DMS79 (cell line): Measurements from ENCODE around the gene TMEM11.

Experiments used
- DNase-seq: peaks from one replicate; lab custom pipeline; 2025; lab: John Stamatoyannopoulos, UW

TMEM11 gene

DNA sequence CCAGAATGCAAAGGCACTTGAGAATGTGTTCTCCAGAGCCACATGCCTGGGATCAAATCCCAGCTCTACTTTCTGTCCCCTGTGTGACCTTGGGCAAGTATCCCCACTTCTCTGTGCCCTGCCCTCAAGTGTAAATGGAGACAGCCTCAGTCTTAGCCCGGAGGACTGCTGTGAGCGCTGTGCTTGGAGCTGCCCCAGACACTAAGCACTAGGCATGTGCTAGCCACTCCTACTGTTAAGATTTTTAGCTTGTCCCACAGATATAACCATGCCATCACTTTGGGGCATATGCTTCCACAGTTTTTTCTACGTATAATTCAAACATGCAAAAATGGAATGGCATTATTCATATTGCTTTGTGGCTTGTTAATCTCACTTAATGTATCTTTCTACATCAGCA, 29.4 kb downstream of the TMEM11 start:
- no peak for DNase-seq

DNA sequence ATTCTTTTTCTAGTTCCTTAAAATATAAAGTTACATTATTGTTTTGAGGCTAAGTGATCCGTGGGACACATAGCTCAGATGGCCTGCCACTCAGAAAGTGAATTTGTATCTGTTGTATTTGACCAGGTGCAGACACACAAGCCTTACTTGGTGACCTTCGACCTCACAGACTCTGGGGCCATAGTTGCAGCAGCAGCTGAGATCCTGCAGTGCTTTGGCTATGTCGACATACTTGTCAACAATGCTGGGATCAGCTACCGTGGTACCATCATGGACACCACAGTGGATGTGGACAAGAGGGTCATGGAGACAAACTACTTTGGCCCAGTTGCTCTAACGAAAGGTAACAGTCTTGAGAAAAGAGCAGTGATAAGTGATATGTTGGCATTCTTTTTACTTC, 30.5 kb downstream of the TMEM11 start:
- no peak for DNase-seq

DNA sequence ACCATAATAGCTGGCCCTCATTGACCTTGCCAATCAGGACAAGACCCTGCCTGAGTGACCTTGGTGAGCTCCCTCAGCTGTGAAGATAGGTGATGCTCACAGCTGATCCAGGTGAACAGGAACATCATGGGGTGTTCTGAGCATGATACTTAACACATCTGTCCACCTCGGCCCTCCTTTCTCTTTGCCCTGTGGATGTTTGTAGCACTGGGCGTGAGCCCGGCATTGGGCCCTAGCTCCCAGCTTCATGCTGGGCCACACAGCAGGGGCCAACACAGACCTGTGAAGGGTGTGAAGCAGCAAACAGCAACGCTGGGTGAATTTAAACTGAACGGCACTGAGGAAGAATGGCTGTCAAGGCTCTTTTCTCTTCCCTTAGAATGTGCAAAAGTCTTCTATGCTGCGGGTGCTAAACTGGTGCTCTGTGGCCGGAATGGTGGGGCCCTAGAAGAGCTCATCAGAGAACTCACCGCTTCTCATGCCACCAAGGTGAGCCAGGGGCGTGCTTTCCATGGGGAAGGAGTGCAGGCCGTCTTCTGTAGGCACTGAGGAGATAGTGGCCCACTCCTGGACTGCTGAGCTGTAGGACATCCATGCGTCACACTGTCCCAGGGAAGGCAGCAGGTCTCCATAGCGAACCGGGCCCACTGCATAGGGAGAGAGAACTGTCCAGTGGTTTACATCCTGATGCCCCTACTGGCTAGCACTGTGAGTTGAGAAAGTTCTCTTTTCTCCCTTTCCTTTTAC, 35.9 kb downstream of the TMEM11 start:
- DNase-seq: no peak

DNA sequence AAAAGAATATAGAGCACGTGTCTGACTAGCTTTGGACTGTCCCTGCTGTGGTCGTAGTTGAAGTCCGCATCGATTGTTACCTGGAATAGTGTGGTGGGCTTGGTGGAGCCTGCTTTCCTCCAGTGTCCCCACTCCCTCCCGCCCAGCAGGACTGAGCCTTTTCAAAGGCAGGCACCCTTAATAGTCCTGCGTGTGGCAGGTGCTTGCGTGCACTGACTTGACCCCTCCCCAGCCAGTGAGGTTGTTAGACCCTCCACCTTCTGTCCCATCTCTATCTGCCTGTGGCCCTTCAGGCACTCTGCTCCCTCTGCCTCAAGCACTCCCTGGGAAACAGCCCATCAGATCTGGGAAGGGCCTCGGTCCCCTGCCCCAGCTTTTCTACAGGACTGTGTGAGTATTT, 36.6 kb downstream of the TMEM11 start:
- no peak for DNase-seq

DNA sequence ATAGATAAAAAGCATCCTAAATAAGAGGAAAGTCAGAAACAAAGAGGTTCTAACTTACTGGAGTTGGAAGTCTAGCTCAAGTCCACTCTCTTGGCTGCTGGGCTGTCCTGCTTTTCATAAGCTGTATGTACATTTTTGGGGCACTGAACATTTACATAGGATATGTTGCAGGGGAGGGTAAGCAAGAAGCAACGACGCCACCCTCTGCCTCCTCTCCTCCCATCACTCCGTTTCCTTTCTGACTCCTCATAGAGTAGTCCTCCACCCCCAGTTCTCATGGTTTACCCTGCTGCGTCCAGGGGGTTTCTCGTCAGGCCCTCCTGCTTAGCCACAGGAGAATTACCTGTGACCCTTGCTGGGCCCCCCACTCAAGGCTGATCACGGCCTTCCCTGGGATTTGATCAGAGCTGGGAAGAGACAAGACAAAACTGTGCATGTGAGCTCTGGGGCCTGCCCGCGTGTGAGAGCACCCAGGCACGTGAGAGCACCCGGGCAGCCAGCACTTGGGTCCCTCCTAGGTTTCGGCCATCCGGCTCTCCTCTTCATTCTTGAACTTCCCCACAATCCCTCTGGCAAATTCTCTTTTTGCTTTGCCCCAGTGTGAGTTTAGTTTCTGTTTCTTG, 37.1 kb downstream of the TMEM11 start:
- no peak for DNase-seq

DNA sequence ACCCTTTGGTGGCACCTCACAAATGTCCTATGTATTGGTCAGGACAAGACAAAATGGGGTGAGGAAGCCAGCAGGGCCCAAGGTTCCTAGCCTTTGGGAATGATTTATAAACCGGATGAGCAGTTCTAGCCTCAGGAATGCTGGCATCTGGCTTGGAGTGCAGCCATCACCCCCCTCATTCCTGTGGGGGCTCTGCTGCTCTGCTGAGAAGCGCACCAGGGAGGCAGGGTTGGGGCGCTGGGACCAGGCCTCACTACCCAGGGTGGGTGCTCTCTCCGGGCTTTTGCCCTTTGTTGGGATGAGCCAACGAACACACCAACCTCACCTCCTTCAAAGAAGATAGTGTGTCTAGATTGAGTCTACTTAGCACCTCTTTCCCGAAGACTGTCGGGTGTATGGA, 39.2 kb downstream of the TMEM11 start:
- DNase-seq: no peak

DNA sequence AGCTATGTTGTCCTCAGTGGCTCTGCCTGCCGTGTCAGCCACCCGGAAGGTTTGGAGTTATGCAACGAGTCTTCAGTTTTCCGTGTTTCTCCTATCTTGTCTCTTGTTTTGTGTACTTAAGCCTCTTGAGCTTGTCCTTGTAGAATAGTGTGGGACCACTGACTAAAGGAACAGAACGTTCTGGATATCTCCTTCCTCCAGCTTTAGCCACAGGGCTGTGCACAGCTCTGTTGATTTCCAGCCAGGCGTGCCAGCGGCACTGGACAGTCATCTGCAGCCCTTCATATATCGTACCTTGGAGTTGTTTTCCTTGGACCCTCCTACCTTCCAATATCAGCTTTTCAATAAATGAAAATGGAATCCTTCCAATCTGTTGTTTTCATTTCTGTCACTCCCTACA, 39.8 kb downstream of the TMEM11 start:
- DNase-seq: no peak

DNA sequence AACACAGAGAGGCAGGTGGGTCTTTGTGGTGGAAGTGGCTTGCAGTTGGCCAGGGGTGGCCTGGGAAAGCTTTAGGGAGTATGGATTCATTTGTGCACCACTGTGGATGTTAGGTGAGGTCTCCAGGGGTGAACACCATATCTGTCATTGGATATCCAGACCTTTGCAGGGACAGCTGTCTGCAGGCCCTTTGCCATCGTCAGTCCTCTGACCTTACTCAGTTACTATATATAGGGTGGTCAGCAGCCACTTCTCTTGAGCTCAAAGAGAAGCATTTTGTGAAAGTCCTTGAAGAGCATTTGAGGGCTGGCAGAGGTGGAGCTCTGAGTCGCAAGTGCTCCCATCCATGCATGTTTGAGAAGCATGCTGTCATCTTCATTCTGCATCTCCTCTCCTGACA, 40.4 kb downstream of the TMEM11 start:
- DNase-seq: no peak

DNA sequence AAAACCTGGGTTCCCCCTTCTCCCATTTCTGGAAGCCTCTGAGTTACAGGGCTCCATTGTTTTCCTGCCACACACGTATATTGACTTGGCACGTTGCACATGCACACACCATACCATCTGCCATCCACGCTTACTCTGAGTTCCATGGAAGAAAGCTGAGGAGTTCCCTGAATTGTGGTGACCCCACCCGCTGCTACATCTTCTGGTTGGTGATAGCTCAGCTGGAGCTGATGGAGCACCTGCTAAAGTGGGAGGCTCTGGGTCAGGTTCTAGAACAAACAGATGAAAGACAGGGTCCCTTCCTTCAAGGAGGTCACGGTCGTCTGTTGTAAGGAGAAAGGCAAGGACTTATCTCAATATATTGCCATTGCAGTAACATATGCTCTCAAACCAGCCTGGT, 41.1 kb downstream of the TMEM11 start:
- no peak for DNase-seq

DNA sequence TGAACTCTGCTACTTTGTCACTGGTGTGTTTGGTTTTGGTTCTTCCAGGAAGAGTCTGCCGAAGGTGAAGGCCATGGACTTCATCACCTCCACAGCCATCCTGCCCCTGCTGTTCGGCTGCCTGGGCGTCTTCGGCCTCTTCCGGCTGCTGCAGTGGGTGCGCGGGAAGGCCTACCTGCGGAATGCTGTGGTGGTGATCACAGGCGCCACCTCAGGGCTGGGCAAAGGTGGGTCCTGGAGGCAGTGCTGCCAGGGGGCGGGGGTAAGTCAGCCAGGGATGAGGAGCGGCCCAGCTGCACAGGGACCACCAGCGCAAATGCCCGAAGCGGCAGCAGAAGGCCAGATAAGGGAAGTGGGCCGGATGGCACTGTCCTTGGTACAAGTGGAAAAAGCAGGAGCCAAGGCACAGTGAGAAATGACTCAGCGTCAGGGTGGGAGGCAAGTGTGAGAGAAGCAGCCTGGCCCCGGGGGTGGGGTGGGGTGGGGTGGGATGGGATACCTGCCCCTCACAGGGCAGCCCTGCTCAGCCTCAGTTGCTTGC, 41.9 kb downstream of the TMEM11 start:
- DNase-seq: no peak

DNA sequence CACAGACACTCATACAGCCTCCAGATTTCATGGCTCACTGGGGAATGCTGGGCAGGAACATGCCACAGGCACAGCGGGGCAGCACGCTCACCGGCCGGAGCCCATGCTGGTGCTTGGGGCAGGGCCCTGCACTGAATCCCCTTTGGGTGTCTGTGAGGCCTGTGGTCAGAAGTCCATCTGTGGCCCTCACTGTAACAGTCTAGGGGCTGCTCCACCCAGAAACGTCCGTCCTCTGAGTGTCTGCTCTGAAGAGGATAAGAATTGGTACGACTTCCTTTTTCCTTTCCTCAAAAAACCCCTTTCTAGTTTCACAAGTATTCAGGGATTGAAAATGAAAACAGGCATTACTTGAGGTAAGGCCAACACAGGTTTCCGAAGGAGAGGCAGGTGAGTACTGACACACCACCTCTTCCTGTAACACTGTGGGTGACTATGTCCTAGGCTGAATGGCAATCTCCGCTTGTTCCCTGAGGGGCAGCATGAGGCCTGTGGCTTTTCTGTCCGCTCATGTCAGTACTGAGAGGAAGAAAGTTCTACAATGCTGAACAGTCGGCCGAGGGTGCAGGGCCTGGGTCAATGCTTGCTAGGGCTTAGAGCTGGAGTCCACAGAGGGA, 42.5 kb downstream of the TMEM11 start:
- no peak for DNase-seq

DNA sequence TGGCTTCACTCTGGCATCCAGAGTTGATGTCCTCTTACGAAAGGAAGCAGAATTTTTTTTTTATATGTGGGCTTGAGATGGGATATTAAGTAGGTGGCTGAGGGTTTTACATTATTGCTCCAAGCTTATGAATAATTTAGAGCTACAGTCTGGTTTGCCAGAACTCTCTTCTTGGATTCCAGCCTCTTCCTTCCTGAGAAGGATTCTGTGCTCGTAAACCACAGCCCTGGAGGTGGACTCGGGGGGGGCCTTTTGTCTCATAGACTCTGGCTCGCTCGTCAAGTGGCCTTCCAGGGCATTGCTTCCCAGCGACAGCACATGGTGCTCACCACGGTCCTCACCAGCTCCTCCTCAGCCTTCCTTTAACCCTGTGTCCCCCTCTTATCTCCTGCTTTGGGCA, 43.2 kb downstream of the TMEM11 start:
- no peak for DNase-seq

DNA sequence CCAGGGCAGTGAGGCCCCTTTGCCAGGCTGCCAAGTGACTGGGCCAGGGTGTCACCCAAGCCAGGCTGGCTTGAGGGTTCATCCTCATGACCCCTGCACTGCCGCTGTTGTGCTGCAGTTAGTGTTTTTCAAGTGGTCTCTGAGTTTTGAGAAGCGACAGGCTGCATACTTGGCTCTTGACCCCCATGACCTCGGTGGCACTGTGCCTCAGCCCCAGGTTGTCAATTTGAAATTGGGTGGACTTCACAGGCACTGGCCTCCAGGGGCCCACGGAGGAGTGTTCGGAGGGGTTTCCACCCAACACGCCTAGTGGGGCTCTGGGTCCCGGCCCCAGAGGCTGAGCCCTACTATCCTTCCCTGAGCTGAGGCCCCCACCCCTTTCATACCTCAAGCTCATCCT, 44.5 kb downstream of the TMEM11 start:
- no peak for DNase-seq

DNA sequence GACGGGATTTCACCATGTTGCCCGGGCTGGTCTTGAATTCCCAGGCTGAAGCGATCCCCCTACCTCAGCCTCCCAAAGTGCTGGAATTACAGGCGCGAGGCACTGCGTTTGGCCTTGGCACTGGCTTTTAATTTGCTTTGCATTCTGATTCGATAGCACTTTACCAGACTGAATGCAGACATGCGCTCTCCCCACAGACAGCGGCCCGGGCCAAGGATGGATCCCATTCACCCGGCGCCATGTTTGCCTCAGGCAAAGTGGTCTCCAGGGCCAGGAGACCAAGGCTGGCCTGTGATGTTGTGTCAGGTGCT, 45.5 kb downstream of the TMEM11 start:
- DNase-seq: no peak

DNA sequence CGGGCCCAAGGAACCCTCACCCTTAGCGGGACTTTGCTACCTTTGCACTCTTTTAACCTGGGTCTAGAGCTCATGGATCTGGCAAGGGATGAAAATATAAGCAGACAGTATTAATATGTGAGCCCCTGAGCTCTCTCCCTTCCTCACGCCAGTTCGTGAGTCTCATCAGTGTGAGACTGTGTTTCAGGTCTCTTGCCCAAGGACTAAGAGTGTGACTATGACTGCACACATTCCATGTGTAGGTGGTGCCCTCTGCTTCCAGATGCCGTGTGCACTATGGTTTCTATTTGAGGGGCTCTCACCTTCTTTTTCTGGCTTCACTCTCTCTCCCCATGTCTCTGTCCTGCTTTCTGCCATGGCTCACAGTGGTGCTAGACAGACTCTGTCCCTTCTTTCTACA, 46.7 kb downstream of the TMEM11 start:
- no peak for DNase-seq

DNA sequence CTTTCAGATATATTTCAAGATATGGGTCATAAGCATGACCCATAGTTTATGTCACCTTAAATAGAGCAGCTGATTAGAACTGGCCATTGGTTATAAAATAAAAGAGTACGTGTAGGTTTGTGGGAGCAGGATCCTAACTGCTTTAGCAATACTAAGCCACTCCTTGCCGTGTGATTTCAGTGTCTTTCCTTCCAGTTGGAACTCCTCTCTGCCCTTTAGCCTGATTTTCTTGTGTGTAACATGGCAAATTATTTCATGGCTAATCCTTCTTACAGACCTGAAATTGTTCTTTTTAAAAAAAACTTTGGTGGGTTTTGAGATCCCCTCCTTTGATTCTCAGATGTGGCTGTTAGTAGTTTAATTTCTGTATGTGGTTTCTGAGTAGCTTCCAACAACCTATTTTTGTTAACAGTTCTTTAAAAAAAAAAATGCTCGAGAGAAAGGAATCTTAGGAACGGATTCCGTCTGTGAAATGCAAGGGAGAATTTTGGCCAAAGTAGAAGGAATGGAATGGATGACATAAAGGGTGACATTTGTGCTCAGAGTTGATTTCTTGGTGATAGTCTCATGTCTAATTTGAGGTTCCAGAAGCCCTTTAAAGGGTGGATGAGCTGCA, 47.3 kb downstream of the TMEM11 start:
- DNase-seq: no peak

DNA sequence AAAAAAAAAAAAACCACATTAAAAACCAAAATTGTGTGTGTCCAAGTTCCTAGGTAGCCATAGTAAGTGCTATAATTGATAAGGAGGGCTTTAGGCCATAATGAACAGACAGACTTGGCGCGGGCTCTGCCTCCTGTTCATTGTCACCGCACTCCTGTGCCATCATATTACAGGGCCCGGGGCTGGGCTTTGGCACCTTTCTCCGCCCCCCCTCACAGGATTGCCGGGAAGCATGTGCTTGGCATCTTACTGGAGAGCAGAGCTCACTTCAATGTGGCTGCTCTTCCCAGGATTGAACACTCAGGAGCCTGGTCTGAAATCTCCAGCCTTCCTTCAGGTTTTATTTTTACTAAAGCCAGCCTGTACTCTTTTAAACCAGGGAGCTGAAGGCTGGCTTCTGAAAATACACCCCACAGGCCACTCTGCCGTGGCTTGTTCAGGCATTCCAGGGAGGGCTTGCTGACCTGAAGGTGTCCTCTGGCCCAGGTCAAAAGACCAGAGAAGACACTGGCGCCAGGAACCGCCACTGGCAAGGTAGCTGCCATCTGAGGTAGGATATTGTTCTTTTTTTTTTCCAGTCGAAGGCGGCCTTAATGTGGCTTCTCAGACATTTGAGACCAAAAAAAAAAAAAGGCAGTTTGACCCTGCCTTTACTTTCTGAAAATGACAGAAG, 47.9 kb downstream of the TMEM11 start:
- no peak for DNase-seq

DNA sequence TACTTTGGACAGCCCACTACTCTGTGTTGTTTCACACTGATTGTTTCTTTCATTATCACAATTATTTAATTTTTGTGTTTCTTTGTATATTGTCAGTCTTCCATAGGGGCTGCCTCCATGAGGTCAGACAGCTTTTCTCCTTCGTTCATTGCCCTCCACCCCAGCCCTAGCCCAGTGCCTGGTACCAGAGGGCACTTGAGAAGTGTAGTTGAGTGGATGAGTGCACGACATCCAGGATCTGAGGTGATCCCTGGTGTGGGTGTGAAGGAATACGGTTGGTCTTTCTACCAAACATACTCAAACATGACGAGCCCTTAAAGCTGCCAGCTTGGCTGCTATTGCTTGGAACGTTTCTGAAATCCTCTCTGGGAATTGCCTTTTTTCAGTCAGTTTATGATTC, 49.3 kb downstream of the TMEM11 start:
- no peak for DNase-seq

DNA sequence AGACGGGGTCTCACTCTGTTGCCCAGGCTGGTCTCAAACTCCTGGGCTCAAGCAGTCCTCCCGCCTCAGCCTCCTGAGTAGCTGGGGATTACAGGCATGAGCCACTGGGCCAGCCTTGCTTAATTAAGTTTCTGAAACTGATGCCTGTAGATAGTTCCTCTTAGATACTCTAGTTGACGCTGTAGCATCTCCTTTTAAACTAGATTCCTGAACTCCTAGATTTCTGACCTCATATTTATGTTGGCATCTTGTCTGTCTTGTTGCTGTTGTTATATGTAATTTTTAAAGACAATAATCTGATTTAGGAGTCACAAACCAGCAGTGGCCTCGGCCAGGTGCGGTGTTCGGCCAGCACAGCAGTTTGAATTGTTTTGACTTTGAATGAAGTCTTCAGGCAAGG, 49.7 kb downstream of the TMEM11 start:
- no peak for DNase-seq

DNA sequence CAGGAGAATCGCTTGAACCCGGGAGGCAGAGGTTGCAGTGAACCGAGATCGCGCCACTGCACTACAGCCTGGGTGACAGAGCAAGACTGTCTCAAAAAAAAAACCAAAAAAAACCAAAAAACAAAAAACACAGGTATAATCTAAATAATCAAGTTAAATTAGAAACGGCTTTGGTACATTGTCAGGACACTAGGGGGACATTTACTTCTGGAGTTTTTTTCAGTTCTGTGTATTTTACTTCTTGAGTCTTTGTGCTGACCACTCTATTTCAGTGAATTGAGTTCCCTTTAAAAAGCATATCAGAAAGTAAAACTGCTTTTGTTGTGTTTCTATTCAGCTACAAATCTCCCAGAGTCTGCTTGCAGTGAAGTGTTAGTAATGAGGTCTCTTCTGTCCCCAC, 50.9 kb downstream of the TMEM11 start:
- no peak for DNase-seq

DNA sequence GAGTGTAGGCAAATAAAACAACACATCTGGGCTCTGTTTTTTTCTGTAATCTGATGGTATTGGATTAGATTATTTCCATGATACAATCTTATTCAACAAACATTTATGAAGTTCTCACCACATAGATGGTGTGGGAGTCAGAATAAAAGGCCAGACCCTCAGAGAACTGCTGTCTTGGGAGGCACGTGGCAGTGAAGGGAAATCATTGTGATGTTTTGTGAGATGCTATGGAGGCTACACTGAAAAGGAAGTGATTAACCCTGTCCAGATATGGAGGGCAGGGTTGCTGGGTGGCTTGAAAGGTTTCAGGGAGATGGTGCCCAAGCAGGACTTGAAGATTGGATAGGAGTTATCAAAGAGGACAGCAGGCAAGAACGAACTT, 51.6 kb downstream of the TMEM11 start:
- DNase-seq: no peak

DNA sequence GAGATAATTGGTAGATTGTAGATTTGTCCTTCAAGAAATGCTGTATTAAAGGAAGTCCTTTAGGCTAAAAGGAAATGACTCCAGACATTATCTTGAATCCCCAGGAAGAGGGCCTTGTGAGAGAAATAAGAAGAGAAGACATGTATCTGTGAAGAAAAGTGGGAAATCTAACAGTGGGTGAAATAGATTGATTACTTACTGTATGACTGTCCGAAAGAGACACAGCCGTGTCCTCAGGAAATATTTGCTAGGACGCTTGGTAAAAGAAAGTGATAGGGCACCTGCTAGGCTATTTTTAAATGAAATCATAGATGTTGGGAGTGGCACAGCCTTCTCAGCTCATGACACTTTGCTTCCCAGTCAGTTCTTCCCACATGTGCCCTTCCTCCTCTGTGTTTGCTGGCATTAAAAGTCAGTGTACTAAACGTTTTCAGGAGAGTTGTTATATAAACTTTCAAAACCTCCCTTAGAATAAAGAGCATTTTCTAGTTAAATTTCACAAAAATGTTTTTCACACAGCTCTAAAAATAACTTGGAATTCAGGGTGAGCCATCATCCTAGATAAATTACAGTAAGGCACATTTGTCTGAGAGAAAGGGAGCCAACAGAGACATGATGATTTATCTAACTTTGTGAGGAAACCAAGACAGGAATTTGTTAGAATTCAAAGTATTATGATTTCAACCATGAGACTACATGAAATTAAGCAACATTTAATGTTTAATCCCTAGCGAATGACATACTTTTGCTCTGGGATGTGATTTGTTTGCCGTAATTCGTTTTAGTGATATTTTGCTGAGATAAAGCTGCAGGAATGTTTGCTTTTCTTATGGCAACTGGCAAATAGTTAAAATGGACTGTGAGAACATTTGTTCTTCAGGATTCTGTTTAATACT, 52.2 kb downstream of the TMEM11 start:
- no peak for DNase-seq
